ENCODE results near the gene RBP3. TPM values are rescaled to one million over a fixed set of nuclear protein-coding genes. Genes with fewer than 3 reads are reported as not detected.

The RBP3 gene
- total RNA-seq, 1 experiment from 2014 or later = not detected

DNA sequence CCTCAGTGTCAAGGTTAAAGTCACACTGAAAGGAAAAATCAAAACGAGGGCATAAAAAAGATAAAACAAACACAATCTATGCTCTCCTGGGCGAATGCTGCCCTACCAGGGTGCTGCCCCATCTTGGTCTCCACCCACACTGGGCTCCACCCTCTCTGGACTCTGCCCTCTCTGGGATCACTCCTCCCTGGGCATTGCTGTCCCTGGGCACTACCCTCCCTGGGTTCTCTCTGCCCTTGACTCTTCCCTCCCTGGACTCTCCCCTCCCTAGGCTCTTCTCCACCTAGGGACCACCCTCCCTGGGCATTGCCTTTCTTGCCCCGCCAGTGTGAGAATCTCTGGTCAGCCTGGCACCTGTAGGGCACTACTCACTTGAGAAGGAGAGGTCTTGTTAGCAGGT lies 17.4 kb upstream of the RBP3 start:
- H2BK5ac ChIP-seq (ENCODE audit: insufficient read length, low read length) = no peak overlapping the region
- H2BK20ac ChIP-seq (ENCODE audit: low read depth, low read length, poor library complexity, severe bottlenecking) = no peak overlapping the region
- H3K4ac ChIP-seq (ENCODE audit: low read depth, low read length) = no peak overlapping the region
- no peaks in the 10 kb centered on the region for H3K36me3 Mint-ChIP-seq (ENCODE audit: insufficient read depth in 1 of 3, low read depth in 3 of 3)
- no peak overlapping the region for H4K8ac ChIP-seq (replicated peaks; ENCODE audit: insufficient read length, low read depth, low read length)
- no peak overlapping the region for H3T11ph ChIP-seq (ENCODE audit: low read length)
- TF ChIP-seq, protein P1, sequence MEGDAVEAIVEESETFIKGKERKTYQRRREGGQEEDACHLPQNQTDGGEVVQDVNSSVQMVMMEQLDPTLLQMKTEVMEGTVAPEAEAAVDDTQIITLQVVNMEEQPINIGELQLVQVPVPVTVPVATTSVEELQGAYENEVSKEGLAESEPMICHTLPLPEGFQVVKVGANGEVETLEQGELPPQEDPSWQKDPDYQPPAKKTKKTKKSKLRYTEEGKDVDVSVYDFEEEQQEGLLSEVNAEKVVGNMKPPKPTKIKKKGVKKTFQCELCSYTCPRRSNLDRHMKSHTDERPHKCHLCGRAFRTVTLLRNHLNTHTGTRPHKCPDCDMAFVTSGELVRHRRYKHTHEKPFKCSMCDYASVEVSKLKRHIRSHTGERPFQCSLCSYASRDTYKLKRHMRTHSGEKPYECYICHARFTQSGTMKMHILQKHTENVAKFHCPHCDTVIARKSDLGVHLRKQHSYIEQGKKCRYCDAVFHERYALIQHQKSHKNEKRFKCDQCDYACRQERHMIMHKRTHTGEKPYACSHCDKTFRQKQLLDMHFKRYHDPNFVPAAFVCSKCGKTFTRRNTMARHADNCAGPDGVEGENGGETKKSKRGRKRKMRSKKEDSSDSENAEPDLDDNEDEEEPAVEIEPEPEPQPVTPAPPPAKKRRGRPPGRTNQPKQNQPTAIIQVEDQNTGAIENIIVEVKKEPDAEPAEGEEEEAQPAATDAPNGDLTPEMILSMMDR (conservative IDR thresholded peaks at IDR 0.05) = no peak
- no peak overlapping the region for H3K23ac ChIP-seq (ENCODE audit: insufficient read length, low read depth, low read length)
- no peaks in the 10 kb centered on the region for H3K4me1 ChIP-seq (ENCODE audit: insufficient read depth, low read length)
- peaks cover 1% of the 10 kb centered on the region; the same call in 1 of the 2 replicates for H3K27me3 Mint-ChIP-seq (ENCODE audit: low read depth)
- H2AK5ac ChIP-seq (ENCODE audit: insufficient read length, low read length) = no peak overlapping the region
- H4K20me1 ChIP-seq (ENCODE audit: control insufficient read depth, insufficient read depth, insufficient read length) = no peaks in the 10 kb centered on the region
- no peak for DNase-seq
- no peak overlapping the region for H3K27ac ChIP-seq (ENCODE audit: insufficient read length, low read depth, low read length)
- H2BK15ac ChIP-seq (ENCODE audit: low read depth, low read length) = no peak overlapping the region
- H3K56ac ChIP-seq (ENCODE audit: insufficient read length, low read depth, low read length) = no peak overlapping the region
- H2BK120ac ChIP-seq (ENCODE audit: low read depth, low read length, poor library complexity, severe bottlenecking) = no peak overlapping the region
- no peak overlapping the region for H2BK12ac ChIP-seq (ENCODE audit: insufficient read length, low read depth, low read length)
- H3K9me3 Mint-ChIP-seq = peaks cover 0 to 2% of the 10 kb centered on the region in 2 experiments; a peak in 2 of 5 replicates
- no peak overlapping the region for H2AFZ ChIP-seq (ENCODE audit: low read length)
- H3K4me1 Mint-ChIP-seq = no peaks in the 10 kb centered on the region; a peak in 1 of 4 replicates
- no peak overlapping the region; a peak in 1 of 7 replicates for H3K27ac Mint-ChIP-seq
- no peak overlapping the region for H3K18ac ChIP-seq (ENCODE audit: insufficient read length, low read depth, low read length)
- no peaks in the 10 kb centered on the region for H3K27me3 ChIP-seq (ENCODE audit: insufficient read depth, low read length)
- H3K79me1 ChIP-seq (ENCODE audit: insufficient read depth, low read depth, low read length, poor library complexity, severe bottlenecking) = no peaks in the 10 kb centered on the region
- no peak overlapping the region for H4K91ac ChIP-seq (ENCODE audit: insufficient read length, low read depth, low read length)
- no peaks in the 10 kb centered on the region for H3K23me2 ChIP-seq (ENCODE audit: insufficient read length, low read depth, low read length, poor library complexity, severe bottlenecking)
- no peak overlapping the region for H3K4me2 ChIP-seq (ENCODE audit: insufficient read depth, insufficient read length, low read length)
- no CpG with 5 or more reads among the region's 3 CpGs for WGBS (ENCODE audit: extremely low coverage, insufficient read length, low lambda C conversion rate)
- no peak overlapping the region for H3K4me3 Mint-ChIP-seq
- H3K9me3 ChIP-seq (ENCODE audit: control insufficient read depth, low read depth, low read length) = no peaks in the 10 kb centered on the region
- no peak overlapping the region for H3K9ac ChIP-seq (ENCODE audit: extremely low read depth, insufficient read length, low read length)
- H4K5ac ChIP-seq (ENCODE audit: insufficient read length, low read depth, low read length) = no peak overlapping the region
- H3K14ac ChIP-seq (ENCODE audit: insufficient read depth, low read length) = no peak overlapping the region
- no peaks in the 10 kb centered on the region for H3K79me2 ChIP-seq (ENCODE audit: insufficient read depth, low read length)
